CD4-positive, alpha-beta T cell treated with Interleukin-17A for 4 hours (primary cell): ENCODE data around the gene TRIM42.

Source experiments
- DNase-seq: peaks from one replicate; pipeline ENCODE4 v3.0.0-alpha.2; 2020; ENCODE audit warnings: mixed read lengths

Gene TRIM42

GRCh38 chr3:140677764-140678163, at the start of gene TRIM42:
Gene TRIM42 (plus strand): TSS chr3:140678064. CDS start chr3:140678230, 166 bp downstream.
- no peak for DNase-seq

GRCh38 chr3:140628606-140629005, 49.3 kb upstream of the TRIM42 start:
- DNase-seq: no peak

- DNase-seq: no peak
These were observed 48.3 kb upstream of the TRIM42 start for GRCh38 chr3:140629357-140630137.

GRCh38 chr3:140630366-140630765, 47.5 kb upstream of the TRIM42 start:
- DNase-seq: no peak

GRCh38 chr3:140630866-140631265, 47.0 kb upstream of the TRIM42 start:
- no peak for DNase-seq

- DNase-seq: no peak
These were observed 42.6 kb upstream of the TRIM42 start for GRCh38 chr3:140635276-140635675.

GRCh38 chr3:140636406-140637138, 41.3 kb upstream of the TRIM42 start:
- DNase-seq: no peak

GRCh38 chr3:140651287-140651686, 26.6 kb upstream of the TRIM42 start:
- DNase-seq: no peak

- no peak for DNase-seq
These were observed 22.2 kb upstream of the TRIM42 start for GRCh38 chr3:140655678-140656077.

- no peak for DNase-seq
These were observed 13.8 kb upstream of the TRIM42 start for GRCh38 chr3:140664111-140664510.

GRCh38 chr3:140682586-140682985, 4.7 kb downstream of the TRIM42 start:
- no peak for DNase-seq

- no peak for DNase-seq
These were observed 8.3 kb downstream of the TRIM42 start for GRCh38 chr3:140686128-140686527.

GRCh38 chr3:140686948-140687347, 9.1 kb downstream of the TRIM42 start:
- no peak for DNase-seq

GRCh38 chr3:140695361-140696061, 17.6 kb downstream of the TRIM42 start:
- DNase-seq: no peak

- no peak for DNase-seq
These were observed 21.8 kb downstream of the TRIM42 start for GRCh38 chr3:140699516-140700231.

- no peak for DNase-seq
These were observed 24.4 kb downstream of the TRIM42 start for GRCh38 chr3:140702281-140702680.

- DNase-seq: no peak
These were observed 25.6 kb downstream of the TRIM42 start for GRCh38 chr3:140703496-140703895.

GRCh38 chr3:140704733-140705132, 26.9 kb downstream of the TRIM42 start:
- DNase-seq: no peak

- DNase-seq: no peak
These were observed 28.1 kb downstream of the TRIM42 start for GRCh38 chr3:140705954-140706353.

- DNase-seq: no peak
These were observed 28.5 kb downstream of the TRIM42 start for GRCh38 chr3:140706360-140706759.

- no peak for DNase-seq
These were observed 31.0 kb downstream of the TRIM42 start for GRCh38 chr3:140708815-140709214.

- no peak for DNase-seq
These were observed 31.9 kb downstream of the TRIM42 start for GRCh38 chr3:140709751-140710150.
